Measurements from ENCODE around the gene SMG9. TPM values are rescaled to one million over a fixed set of nuclear protein-coding genes. Genes with fewer than 3 reads are reported as not detected.

The SMG9 gene
- total RNA-seq, 3 donors from 2014 or later (not counting 1 experiment from before 2014, with no cell fraction given) = 23.3 to 37.4 (median 28.3) TPM

- intact Hi-C loops (cut with micrococcal nuclease) = no loop called here
- peaks cover 32% of the 10 kb centered on the region for H3K4me1 ChIP-seq (ENCODE audit: control insufficient read depth, insufficient read depth, low read length)
- no peak for TF ChIP-seq CTCF (IDR thresholded peaks at IDR 0.05)
- Mint-ChIP-seq H3K27me3 (ENCODE audit: low read depth in 2 of 2) (peaks cover 32 to 33% of the 10 kb centered on the region in 2 donors), H3K9me3 (no peaks in the 10 kb centered on the region), H3K4me1 (peaks cover 0 to 15% of the 10 kb centered on the region in 2 donors), H3K36me3 (no peaks in the 10 kb centered on the region), H3K27ac (no peak overlapping the region), H3K4me3 (no peak overlapping the region)
- WGBS (ENCODE audit: insufficient coverage) = 90% methylated on average over 8 of the region's 8 CpGs
- no peaks in the 10 kb centered on the region for H3K27me3 ChIP-seq (ENCODE audit: control insufficient read depth, insufficient read depth, low read length)
- peak overlapping the region; percentile 55 for H3K27ac ChIP-seq (ENCODE audit: low read length)
- H3K36me3 ChIP-seq (ENCODE audit: control insufficient read depth, insufficient read depth, low read length) = no peaks in the 10 kb centered on the region
- ATAC-seq = no peak
- no peaks in the 10 kb centered on the region for H3K9me3 ChIP-seq (ENCODE audit: control insufficient read depth, insufficient read depth, low read length)
- DNase-seq = no peak
- H3K4me3 ChIP-seq (ENCODE audit: low read length) = no peak overlapping the region
Measured at GRCh38 chr19:43783636-43784035, 28.9 kb upstream of the SMG9 start.

GRCh38 chr19:43782689-43783231, 28.0 kb upstream of the SMG9 start:
- DNase-seq = peak in 1 of 2 donors; percentile 41
- H3K27ac ChIP-seq (ENCODE audit: low read length) = peak overlapping the region; percentile 23
- H3K9me3 Mint-ChIP-seq = no peaks in the 10 kb centered on the region

GRCh38 chr19:43782311-43782660, 27.5 kb upstream of the SMG9 start:
- intact Hi-C loops (cut with micrococcal nuclease) = no loop called here
- H3K4me1 ChIP-seq (ENCODE audit: control insufficient read depth, insufficient read depth, low read length) = peaks cover 45% of the 10 kb centered on the region
- WGBS (ENCODE audit: insufficient coverage) = 70% methylated on average over 7 of the region's 8 CpGs
- H3K27ac ChIP-seq (ENCODE audit: low read length) = peak overlapping the region; percentile 23
- DNase-seq = peak in 1 of 2 donors; percentile 25
- H3K9me3 ChIP-seq (ENCODE audit: control insufficient read depth, insufficient read depth, low read length) = no peaks in the 10 kb centered on the region
- no peaks in the 10 kb centered on the region for H3K36me3 ChIP-seq (ENCODE audit: control insufficient read depth, insufficient read depth, low read length)
- no peak for TF ChIP-seq CTCF (IDR thresholded peaks at IDR 0.05)
- Mint-ChIP-seq H3K4me1 (peaks cover 0 to 23% of the 10 kb centered on the region in 2 donors), H3K27me3 (ENCODE audit: low read depth in 2 of 2) (peaks cover 37 to 40% of the 10 kb centered on the region in 2 donors), H3K36me3 (no peaks in the 10 kb centered on the region), H3K27ac (no peak overlapping the region), H3K9me3 (no peaks in the 10 kb centered on the region), H3K4me3 (no peak overlapping the region)
- H3K4me3 ChIP-seq (ENCODE audit: low read length) = peak overlapping the region; percentile 23
- no peaks in the 10 kb centered on the region for H3K27me3 ChIP-seq (ENCODE audit: control insufficient read depth, insufficient read depth, low read length)
- no peak for ATAC-seq

More at GRCh38 chr19:43782689-43783231, 28.0 kb upstream of the SMG9 start:
- ATAC-seq = no peak
- Mint-ChIP-seq H3K4me3 (no peak overlapping the region), H3K4me1 (peaks cover 0 to 21% of the 10 kb centered on the region in 2 donors), H3K27me3 (ENCODE audit: low read depth in 2 of 2) (peaks cover 37 to 40% of the 10 kb centered on the region in 2 donors), H3K36me3 (no peaks in the 10 kb centered on the region), H3K27ac (no peak overlapping the region)
- WGBS (ENCODE audit: insufficient coverage) = 85% methylated on average over 24 of the region's 24 CpGs
- Histone ChIP-seq H3K4me3 (ENCODE audit: low read length) (peak overlapping the region; percentile 23), H3K4me1 (ENCODE audit: control insufficient read depth, insufficient read depth, low read length) (peaks cover 40% of the 10 kb centered on the region), H3K27me3 (ENCODE audit: control insufficient read depth, insufficient read depth, low read length) (no peaks in the 10 kb centered on the region), H3K36me3 (ENCODE audit: control insufficient read depth, insufficient read depth, low read length) (no peaks in the 10 kb centered on the region), H3K9me3 (ENCODE audit: control insufficient read depth, insufficient read depth, low read length) (no peaks in the 10 kb centered on the region)
- TF ChIP-seq CTCF (IDR thresholded peaks at IDR 0.05) = no peak
- intact Hi-C loops (cut with micrococcal nuclease) = no loop called here

Measured in natural killer cell (primary cell).